ENCODE measurements around the gene PLPP7. TPM values are rescaled to one million over a fixed set of nuclear protein-coding genes. Genes with fewer than 3 reads are reported as not detected.
"Not testable (repeated sequence)": the region's sequence is repeated elsewhere in the genome, so short reads cannot be mapped to it uniquely, and the experiment has no call there.

The PLPP7 gene
- 4.0 TPM for total RNA-seq
- 5.5 TPM for polyA plus RNA-seq (ENCODE audit: insufficient read depth, low read depth, low replicate concordance)
- long read RNA-seq, donor 1, partial matches to known transcripts: 0 of 1 reads
- long read RNA-seq, donor 1, other reads (novel, unspliced or antisense): 0 of 1 reads
- long read RNA-seq, donor 2, partial matches to known transcripts: 0 of 1 reads
- long read RNA-seq, donor 2, other reads (novel, unspliced or antisense): 0 of 1 reads
- long read RNA-seq, donor 3, partial matches to known transcripts: 0 of 1 reads
- long read RNA-seq, donor 3, other reads (novel, unspliced or antisense): 0 of 1 reads
- long read RNA-seq, donor 4: 0 reads
- long read RNA-seq, donor 5: 0 reads
- long read RNA-seq, donor 6, partial matches to known transcripts: 0 of 2 reads
- long read RNA-seq, donor 6, other reads (novel, unspliced or antisense): 0 of 2 reads
- long read RNA-seq, donor 7, transcript PLPP7-202 (2 exons, 2,095 nt): major isoform, 5 of 9 reads
- long read RNA-seq, donor 7, partial matches to known transcripts: 4 of 9 reads
- long read RNA-seq, donor 7, other reads (novel, unspliced or antisense): 0 of 9 reads
- long read RNA-seq, donor 8, partial matches to known transcripts: 0 of 2 reads
- long read RNA-seq, donor 8, other reads (novel, unspliced or antisense): 0 of 2 reads
- long read RNA-seq, donor 9, partial matches to known transcripts: 0 of 2 reads
- long read RNA-seq, donor 9, other reads (novel, unspliced or antisense): 0 of 2 reads
- long read RNA-seq, donor 10, partial matches to known transcripts: 0 of 2 reads
- long read RNA-seq, donor 10, other reads (novel, unspliced or antisense): 0 of 2 reads

- H3K9me3 ChIP-seq (ENCODE audit: control insufficient read depth in 2 of 3, insufficient read depth in 1 of 3, low read length in 3 of 3): no peaks in the 10 kb centered on the region
- H3K4me3 ChIP-seq (ENCODE audit: low read length in 3 of 3): peak within 1 kb of the TSS in 2 of 3 donors; percentile 5 to 68
- TF ChIP-seq CTCF (IDR thresholded peaks at IDR 0.05; ENCODE audit: borderline replicate concordance, extremely low read depth, insufficient read depth): no peak
- intact Hi-C loops (cut with DNase I): no loop called here
- FAIRE-seq: no peak
- H3K27me3 ChIP-seq (ENCODE audit: control insufficient read depth, insufficient read depth, low read length): no peaks in the 10 kb centered on the region
- H3K9ac ChIP-seq (ENCODE audit: low read length in 3 of 3): peak within 1 kb of the TSS in 2 of 3 donors; percentile 72 to 77
- H3K36me3 ChIP-seq (ENCODE audit: control insufficient read depth in 2 of 3, insufficient read depth in 3 of 3, low read length in 3 of 3): no peaks in the 10 kb centered on the region
- peaks cover 0 to 9% (median 0%) of the 10 kb centered on the region in 3 donors for H3K4me1 ChIP-seq (ENCODE audit: control insufficient read depth in 2 of 3, insufficient read depth in 2 of 3, low read depth in 1 of 3, low read length in 3 of 3)
- no peak within 1 kb of the TSS for H3K27ac ChIP-seq (ENCODE audit: low read depth in 2 of 2, low read length in 2 of 2)
- DNase-seq: peak in 4 of 5 donors; percentile 39 to 86 (median 51)
These were observed at the start of gene PLPP7 for GRCh38 chr9:131289301-131290035. Gene PLPP7, plus strand, starts transcription at chr9:131289723. Its CDS starts 275 bp downstream, at chr9:131289998.

GRCh38 chr9:131240047-131240921, 49.2 kb upstream of the PLPP7 start:
- H3K27ac ChIP-seq (ENCODE audit: low read depth in 2 of 2, low read length in 2 of 2): no peak overlapping the region
- no peaks in the 10 kb centered on the region for H3K27me3 ChIP-seq (ENCODE audit: control insufficient read depth, insufficient read depth, low read length)
- peaks cover 0 to 3% (median 0%) of the 10 kb centered on the region in 3 donors for H3K4me1 ChIP-seq (ENCODE audit: control insufficient read depth in 2 of 3, insufficient read depth in 2 of 3, low read depth in 1 of 3, low read length in 3 of 3)
- H3K9me3 ChIP-seq (ENCODE audit: control insufficient read depth in 2 of 3, insufficient read depth in 1 of 3, low read length in 3 of 3): no peaks in the 10 kb centered on the region
- H3K9ac ChIP-seq (ENCODE audit: low read length in 3 of 3): no peak overlapping the region
- intact Hi-C loops (cut with DNase I): no loop called here
- DNase-seq (peak in 4 of 5 donors; percentile 18 to 65 (median 44)), FAIRE-seq (no peak)
- TF ChIP-seq CTCF (IDR thresholded peaks at IDR 0.05; ENCODE audit: borderline replicate concordance, extremely low read depth, insufficient read depth): no peak
- H3K36me3 ChIP-seq (ENCODE audit: control insufficient read depth in 2 of 3, insufficient read depth in 3 of 3, low read length in 3 of 3): no peaks in the 10 kb centered on the region
- H3K4me3 ChIP-seq (ENCODE audit: low read length in 3 of 3): no peak overlapping the region

GRCh38 chr9:131244331-131244730, 45.2 kb upstream of the PLPP7 start:
- intact Hi-C loops (cut with DNase I); FAIRE-seq; H3K27me3 ChIP-seq (ENCODE audit: control insufficient read depth, insufficient read depth, low read length); H3K36me3 ChIP-seq (ENCODE audit: control insufficient read depth in 2 of 3, insufficient read depth in 3 of 3, low read length in 3 of 3); H3K9me3 ChIP-seq (ENCODE audit: control insufficient read depth in 2 of 3, insufficient read depth in 1 of 3, low read length in 3 of 3); H3K4me3 ChIP-seq (ENCODE audit: low read length in 3 of 3); H3K4me1 ChIP-seq (ENCODE audit: control insufficient read depth in 2 of 3, insufficient read depth in 2 of 3, low read depth in 1 of 3, low read length in 3 of 3); H3K9ac ChIP-seq (ENCODE audit: low read length in 3 of 3); H3K27ac ChIP-seq (ENCODE audit: low read depth in 2 of 2, low read length in 2 of 2): not testable (repeated sequence)
- peak in 1 of 5 donors; percentile 0 for DNase-seq
